ENCODE data around the gene B3GAT1.

- no peak for TF ChIP-seq TAF1 (IDR thresholded peaks at IDR 0.05; ENCODE audit: borderline replicate concordance, low read depth, low read length)
- TF ChIP-seq NRF1 (IDR thresholded peaks at IDR 0.05; ENCODE audit: low read depth, low read length): no peak
Measured at GRCh38 chr11:134416726-134417125, 4.7 kb upstream of the B3GAT1 start.

All from SK-N-SH (cell line).